Mesendoderm (in vitro differentiated cells): ENCODE measurements around the gene TCAIM.
A peak's percentile ranks its signal among the peaks of the same experiment; 100 is the strongest.

Experiments
- DNase-seq: peaks from one replicate; pipeline ENCODE4 v3.0.0; 2013
- H2AK5ac ChIP-seq: 2 replicates; pipeline ENCODE4 v1.6.1; 2013; ENCODE audit warnings: low read length, inconsistent platforms
- H2BK120ac ChIP-seq: 2 replicates; pipeline ENCODE4 v1.6.1; 2013; ENCODE audit warnings: low read depth, mild to moderate bottlenecking, low read length, moderate library complexity, mixed read lengths
- H2BK15ac ChIP-seq: replicated peaks from 2 replicates; pipeline ENCODE4 v1.6.1; 2013; ENCODE audit warnings: low read depth, mild to moderate bottlenecking, moderate library complexity
- H2BK5ac ChIP-seq: 2 replicates; pipeline ENCODE4 v1.6.1; 2013; ENCODE audit warnings: low read length, inconsistent platforms
- H3K18ac ChIP-seq: 2 replicates; pipeline ENCODE4 v1.6.1; 2013; ENCODE audit warnings: mild to moderate bottlenecking, low read length, mixed read lengths
- H3K23ac ChIP-seq: one replicate; pipeline ENCODE4 v1.6.1; 2013; ENCODE audit warnings: low read length
- H3K27ac ChIP-seq: 2 replicates; pipeline ENCODE4 v1.5.1; 2013; ENCODE audit warnings: low read depth, mild to moderate bottlenecking, inconsistent platforms, low read length, moderate library complexity
- H3K27me3 ChIP-seq: 2 replicates; pipeline ENCODE4 v1.6.1; 2013; ENCODE audit warnings: low read length, control low read depth, mild to moderate bottlenecking, inconsistent platforms; ENCODE audit not compliant: insufficient read depth, poor library complexity
- H3K36me3 ChIP-seq: 2 replicates; pipeline ENCODE4 v1.6.1; 2013; ENCODE audit warnings: low read length, inconsistent platforms; ENCODE audit not compliant: control insufficient read depth, insufficient read depth
- H3K4ac ChIP-seq: one replicate; pipeline ENCODE4 v1.6.1; 2013; ENCODE audit warnings: low read depth, mild to moderate bottlenecking, low read length, moderate library complexity
- H3K4me1 ChIP-seq: 2 replicates; pipeline ENCODE4 v1.6.1; 2013; ENCODE audit warnings: low read depth, low read length, inconsistent platforms; ENCODE audit not compliant: control insufficient read depth
- H3K4me2 ChIP-seq: 2 replicates; pipeline ENCODE4 v1.6.1; 2013; ENCODE audit warnings: low read length
- H3K4me3 ChIP-seq: 2 replicates; pipeline ENCODE4 v1.5.1; 2013; ENCODE audit warnings: mild to moderate bottlenecking, low read length
- H3K56ac ChIP-seq: one replicate; pipeline ENCODE4 v1.6.1; 2013; ENCODE audit warnings: low read length
- H3K79me1 ChIP-seq: 2 replicates; pipeline ENCODE4 v1.6.1; 2013; ENCODE audit warnings: low read length, inconsistent platforms
- H3K79me2 ChIP-seq: 2 replicates; pipeline ENCODE4 v1.6.1; 2013; ENCODE audit warnings: mild to moderate bottlenecking, low read length; ENCODE audit not compliant: control insufficient read depth, insufficient read depth
- H3K9ac ChIP-seq: 2 replicates; pipeline ENCODE4 v1.6.1; 2013; ENCODE audit warnings: low read length, inconsistent platforms
- H4K5ac ChIP-seq: one replicate; pipeline ENCODE4 v1.6.1; 2013; ENCODE audit warnings: low read length
- H4K8ac ChIP-seq: one replicate; pipeline ENCODE4 v1.6.1; 2013; ENCODE audit warnings: low read depth, mild to moderate bottlenecking, control low read depth, low read length, moderate library complexity
- WGBS: extraction: QIAGEN DNeasy Blood & Tissue Kit; methylation state at CpG from one replicate; pipeline ENCODE4 v1.1.7; 2013; ENCODE audit warnings: low lambda C conversion rate, missing lambda C conversion rate; ENCODE audit not compliant: insufficient coverage; ENCODE audit errors: extremely low coverage; 5-methylcytosine and 5-hydroxymethylcytosine counted together

TCAIM gene

GRCh38 chr3:44301746-44302145 lies 36.8 kb upstream of the TCAIM start:
- no peaks in the 10 kb centered on the region for H3K79me2 ChIP-seq
- WGBS = no CpG with 5 or more reads among the region's 3 CpGs

GRCh38 chr3:44309500-44309899 lies 29.1 kb upstream of the TCAIM start:
- H2BK5ac ChIP-seq = no peak overlapping the region
- H3K4me1 ChIP-seq = no peaks in the 10 kb centered on the region
- no peaks in the 10 kb centered on the region for H3K79me2 ChIP-seq
- no peaks in the 10 kb centered on the region for H3K27me3 ChIP-seq
- H3K23ac ChIP-seq = no peak overlapping the region
- H4K5ac ChIP-seq = no peak overlapping the region
- H3K56ac ChIP-seq = no peak overlapping the region
- H3K9ac ChIP-seq = no peak overlapping the region
- H2BK15ac ChIP-seq = no peak overlapping the region
- H3K27ac ChIP-seq = no peak overlapping the region
- H3K18ac ChIP-seq = no peak overlapping the region
- H4K8ac ChIP-seq = no peak overlapping the region
- H3K79me1 ChIP-seq = no peaks in the 10 kb centered on the region
- DNase-seq = no peak
- no peak overlapping the region for H2AK5ac ChIP-seq
- no peak overlapping the region for H3K4me2 ChIP-seq
- H3K4me3 ChIP-seq = no peak overlapping the region
- no peak overlapping the region for H3K4ac ChIP-seq
- H2BK120ac ChIP-seq = no peak overlapping the region
- no peaks in the 10 kb centered on the region for H3K36me3 ChIP-seq

More at GRCh38 chr3:44301746-44302145, 36.8 kb upstream of the TCAIM start:
- no peaks in the 10 kb centered on the region for H3K27me3 ChIP-seq
- H3K9ac ChIP-seq = no peak overlapping the region
- no peak overlapping the region for H2BK120ac ChIP-seq
- DNase-seq = no peak
- H3K18ac ChIP-seq = no peak overlapping the region
- no peak overlapping the region for H2AK5ac ChIP-seq
- H3K4me1 ChIP-seq = no peaks in the 10 kb centered on the region
- no peak overlapping the region for H3K4me3 ChIP-seq
- H3K4me2 ChIP-seq = no peak overlapping the region
- H3K79me1 ChIP-seq = no peaks in the 10 kb centered on the region
- H2BK5ac ChIP-seq = no peak overlapping the region
- H2BK15ac ChIP-seq = no peak overlapping the region
- no peak overlapping the region for H3K23ac ChIP-seq
- H3K27ac ChIP-seq = no peak overlapping the region
- no peaks in the 10 kb centered on the region for H3K36me3 ChIP-seq
- no peak overlapping the region for H3K4ac ChIP-seq
- H3K56ac ChIP-seq = no peak overlapping the region
- H4K8ac ChIP-seq = no peak overlapping the region
- no peak overlapping the region for H4K5ac ChIP-seq

- Histone ChIP-seq H3K4me2 (no peak overlapping the region), H3K4ac (no peak overlapping the region), H2BK120ac (no peak overlapping the region), H3K23ac (no peak overlapping the region), H3K27me3 (no peaks in the 10 kb centered on the region), H3K56ac (no peak overlapping the region), H3K18ac (no peak overlapping the region), H4K5ac (no peak overlapping the region), H3K79me1 (no peaks in the 10 kb centered on the region), H3K4me3 (no peak overlapping the region), H3K36me3 (no peaks in the 10 kb centered on the region), H3K79me2 (no peaks in the 10 kb centered on the region), H4K8ac (no peak overlapping the region), H2BK15ac (no peak overlapping the region), H3K27ac (no peak overlapping the region), H3K9ac (no peak overlapping the region), H2BK5ac (no peak overlapping the region), H3K4me1 (no peaks in the 10 kb centered on the region), H2AK5ac (no peak overlapping the region)
- peak; percentile 76 for DNase-seq
- no CpG with 5 or more reads among the region's 8 CpGs for WGBS
Measured at GRCh38 chr3:44318891-44319311, 19.7 kb upstream of the TCAIM start.

GRCh38 chr3:44321335-44321734 lies 17.2 kb upstream of the TCAIM start:
- Histone ChIP-seq H3K79me1 (no peaks in the 10 kb centered on the region), H3K4ac (no peak overlapping the region), H2BK120ac (no peak overlapping the region), H4K5ac (no peak overlapping the region), H3K79me2 (no peaks in the 10 kb centered on the region), H3K4me3 (no peak overlapping the region), H3K56ac (no peak overlapping the region), H3K23ac (no peak overlapping the region), H3K36me3 (no peaks in the 10 kb centered on the region), H3K18ac (no peak overlapping the region), H2AK5ac (no peak overlapping the region), H2BK15ac (no peak overlapping the region), H3K9ac (no peak overlapping the region), H3K4me2 (no peak overlapping the region), H4K8ac (no peak overlapping the region), H3K4me1 (no peaks in the 10 kb centered on the region), H2BK5ac (no peak overlapping the region), H3K27ac (no peak overlapping the region), H3K27me3 (no peaks in the 10 kb centered on the region)
- peak; percentile 19 for DNase-seq
- no CpG with 5 or more reads among the region's 3 CpGs for WGBS

GRCh38 chr3:44323341-44323955 lies 15.1 kb upstream of the TCAIM start:
- H4K5ac ChIP-seq = no peak overlapping the region
- no CpG with 5 or more reads among the region's 4 CpGs for WGBS
- no peak overlapping the region for H2BK5ac ChIP-seq
- no peak overlapping the region for H3K9ac ChIP-seq
- H3K27me3 ChIP-seq = no peaks in the 10 kb centered on the region
- no peak overlapping the region for H3K4me2 ChIP-seq
- H4K8ac ChIP-seq = no peak overlapping the region
- no peak overlapping the region for H3K56ac ChIP-seq
- H3K23ac ChIP-seq = no peak overlapping the region
- H3K4ac ChIP-seq = no peak overlapping the region
- no peaks in the 10 kb centered on the region for H3K79me2 ChIP-seq
- no peak overlapping the region for H2BK15ac ChIP-seq
- H2BK120ac ChIP-seq = no peak overlapping the region
- peak; percentile 54 for DNase-seq
- H3K27ac ChIP-seq = no peak overlapping the region
- H3K18ac ChIP-seq = no peak overlapping the region
- no peaks in the 10 kb centered on the region for H3K4me1 ChIP-seq
- no peaks in the 10 kb centered on the region for H3K79me1 ChIP-seq
- no peaks in the 10 kb centered on the region for H3K36me3 ChIP-seq
- H3K4me3 ChIP-seq = no peak overlapping the region
- H2AK5ac ChIP-seq = no peak overlapping the region

GRCh38 chr3:44324584-44324983 lies 14.0 kb upstream of the TCAIM start:
- H3K79me1 ChIP-seq = no peaks in the 10 kb centered on the region
- H3K4ac ChIP-seq = no peak overlapping the region
- H2BK120ac ChIP-seq = no peak overlapping the region
- no peak for DNase-seq
- no peak overlapping the region for H3K9ac ChIP-seq
- no peak overlapping the region for H3K18ac ChIP-seq
- no peak overlapping the region for H3K4me3 ChIP-seq
- H2BK15ac ChIP-seq = no peak overlapping the region
- no peak overlapping the region for H3K4me2 ChIP-seq
- no peak overlapping the region for H4K8ac ChIP-seq
- no peaks in the 10 kb centered on the region for H3K27me3 ChIP-seq
- no peak overlapping the region for H2AK5ac ChIP-seq
- no peak overlapping the region for H2BK5ac ChIP-seq
- no peak overlapping the region for H4K5ac ChIP-seq
- no peaks in the 10 kb centered on the region for H3K36me3 ChIP-seq
- H3K23ac ChIP-seq = no peak overlapping the region
- no peak overlapping the region for H3K56ac ChIP-seq
- no peak overlapping the region for H3K27ac ChIP-seq
- H3K4me1 ChIP-seq = no peaks in the 10 kb centered on the region
- H3K79me2 ChIP-seq = no peaks in the 10 kb centered on the region
